Measurements from ENCODE around the gene PCDHGA5. TPM values are rescaled to one million over a fixed set of nuclear protein-coding genes. Genes with fewer than 3 reads are reported as not detected.

PCDHGA5 gene
- total RNA-seq, 1 experiment from 2014 or later = 0.42 TPM

- intact Hi-C loops (cut with micrococcal nuclease) = no loop called here
- Mint-ChIP-seq H3K4me1 (ENCODE audit: insufficient read depth, unreplicated experiment) (no peaks in the 10 kb centered on the region), H3K4me3 (ENCODE audit: unreplicated experiment) (no peak overlapping the region), H3K27me3 (ENCODE audit: insufficient read depth, unreplicated experiment) (no peaks in the 10 kb centered on the region), H3K36me3 (ENCODE audit: insufficient read depth, unreplicated experiment) (no peaks in the 10 kb centered on the region), H3K9me3 (ENCODE audit: unreplicated experiment) (peaks cover 21% of the 10 kb centered on the region), H3K27ac (ENCODE audit: low read depth, unreplicated experiment) (no peak overlapping the region)
- no peak for DNase-seq (ENCODE audit: unreplicated experiment)
- ChIA-PET CTCF (interaction anchor here (1.0 to 3.3 kb wide), 3 partner anchors 24 to 136 kb away, joined by 3 to 16 read pairs (median 8); partner anchors contain the start of genes PCDHGA10 and TAF7), POLR2A (no interaction called here)
- no TSS peak for BruUV-seq (replicated peaks)
- TF ChIP-seq CTCF (IDR thresholded peaks at IDR 0.05; ENCODE audit: unreplicated experiment) = no peak
Measured at GRCh38 chr5:141388661-141389060, 24.7 kb downstream of the PCDHGA5 start.

DNA sequence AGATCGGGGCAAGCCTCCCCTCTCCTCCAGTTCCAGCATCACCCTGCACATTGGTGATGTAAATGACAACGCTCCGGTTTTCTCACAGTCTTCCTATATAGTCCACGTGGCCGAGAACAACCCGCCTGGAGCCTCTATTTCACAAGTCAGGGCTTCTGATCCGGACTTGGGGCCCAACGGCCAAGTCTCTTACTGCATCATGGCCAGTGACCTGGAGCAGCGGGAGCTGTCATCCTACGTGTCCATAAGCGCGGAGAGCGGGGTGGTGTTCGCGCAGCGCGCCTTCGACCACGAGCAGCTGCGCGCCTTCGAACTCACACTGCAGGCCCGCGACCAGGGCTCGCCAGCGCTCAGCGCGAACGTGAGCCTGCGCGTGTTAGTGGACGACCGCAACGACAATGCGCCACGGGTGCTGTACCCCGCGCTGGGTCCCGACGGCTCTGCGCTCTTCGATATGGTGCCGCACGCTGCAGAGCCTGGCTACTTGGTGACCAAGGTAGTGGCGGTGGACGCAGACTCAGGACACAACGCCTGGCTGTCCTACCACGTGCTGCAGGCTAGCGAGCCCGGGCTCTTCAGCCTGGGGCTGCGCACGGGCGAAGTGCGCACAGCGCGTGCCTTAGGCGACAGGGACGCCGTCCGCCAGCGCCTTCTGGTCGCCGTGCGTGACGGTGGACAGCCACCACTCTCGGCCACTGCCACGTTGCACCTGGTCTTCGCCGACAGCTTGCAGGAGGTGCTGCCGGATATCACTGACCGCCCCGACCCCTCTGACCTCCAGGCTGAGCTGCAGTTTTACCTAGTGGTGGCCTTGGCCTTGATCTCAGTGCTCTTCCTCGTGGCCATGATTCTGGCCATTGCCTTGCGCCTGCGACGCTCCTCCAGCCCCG, 25.4 kb downstream of the PCDHGA5 start:
- CTCF ChIA-PET = interaction anchor here (1.1 to 3.3 kb wide), 5 partner anchors 23 to 189 kb away, joined by 3 to 16 read pairs (median 8); partner anchors contain the start of genes PCDHB14, PCDHGA1, PCDHGA10 and TAF7
- no peaks in the 10 kb centered on the region for H3K4me1 Mint-ChIP-seq (ENCODE audit: insufficient read depth, unreplicated experiment)
- intact Hi-C loops (cut with micrococcal nuclease) = no loop called here
- POLR2A ChIA-PET = no interaction called here
- no peak overlapping the region for H3K4me3 Mint-ChIP-seq (ENCODE audit: unreplicated experiment)
- H3K36me3 Mint-ChIP-seq (ENCODE audit: insufficient read depth, unreplicated experiment) = no peaks in the 10 kb centered on the region
- H3K27me3 Mint-ChIP-seq (ENCODE audit: insufficient read depth, unreplicated experiment) = no peaks in the 10 kb centered on the region
- no peak for TF ChIP-seq CTCF (IDR thresholded peaks at IDR 0.05; ENCODE audit: unreplicated experiment)
- peaks cover 29% of the 10 kb centered on the region for H3K9me3 Mint-ChIP-seq (ENCODE audit: unreplicated experiment)
- H3K27ac Mint-ChIP-seq (ENCODE audit: low read depth, unreplicated experiment) = no peak overlapping the region
- BruUV-seq (replicated peaks) = no TSS peak
- no peak for DNase-seq (ENCODE audit: unreplicated experiment)

DNA sequence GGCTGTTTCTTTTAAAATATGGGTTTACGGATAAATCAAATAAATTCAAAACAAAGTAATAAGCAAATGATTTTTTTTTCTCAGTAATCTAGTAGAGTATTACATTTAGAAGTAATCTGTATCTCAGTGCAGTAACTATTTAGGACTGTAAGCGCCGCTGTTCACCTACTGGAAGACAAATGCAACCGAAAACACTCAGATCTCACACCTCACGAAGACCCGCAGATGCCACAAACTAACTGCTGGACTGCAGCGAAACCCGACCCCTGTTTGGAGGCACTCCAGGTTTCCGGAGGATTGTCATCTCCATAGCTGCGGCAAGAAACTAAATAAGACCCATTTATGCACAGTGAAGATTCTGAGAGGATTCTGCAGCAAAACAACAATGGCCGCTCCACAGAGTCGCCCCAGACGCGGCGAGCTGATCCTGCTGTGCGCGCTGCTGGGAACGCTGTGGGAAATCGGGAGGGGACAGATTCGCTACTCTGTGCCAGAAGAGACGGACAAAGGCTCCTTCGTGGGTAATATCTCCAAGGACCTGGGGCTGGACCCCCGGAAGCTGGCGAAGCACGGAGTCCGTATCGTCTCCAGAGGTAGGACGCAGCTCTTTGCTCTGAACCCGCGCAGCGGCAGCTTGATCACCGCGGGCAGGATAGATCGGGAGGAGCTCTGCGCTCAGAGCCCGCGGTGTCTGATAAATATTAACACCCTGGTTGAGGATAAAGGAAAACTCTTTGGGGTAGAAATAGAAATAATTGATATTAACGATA, 28.7 kb downstream of the PCDHGA5 start, which contains the start of gene PCDHGA8:
PCDHGA8 (plus strand) TSS at position 205 of the 770 bp plus-strand sequence; CDS start at position 386, 181 bp downstream.
- peaks cover 35% of the 10 kb centered on the region for H3K9me3 Mint-ChIP-seq (ENCODE audit: unreplicated experiment)
- ChIA-PET POLR2A (no interaction called here), CTCF (interaction anchor here (0.6 to 2.5 kb wide), 7 partner anchors 10 to 172 kb away, joined by 3 to 14 read pairs (median 3); partner anchors contain the start of genes PCDHGA5 and PCDHGA7)
- no peaks in the 10 kb centered on the region for H3K4me1 Mint-ChIP-seq (ENCODE audit: insufficient read depth, unreplicated experiment)
- no peaks in the 10 kb centered on the region for H3K36me3 Mint-ChIP-seq (ENCODE audit: insufficient read depth, unreplicated experiment)
- no peaks in the 10 kb centered on the region for H3K27me3 Mint-ChIP-seq (ENCODE audit: insufficient read depth, unreplicated experiment)
- no peak within 1 kb of the TSS for H3K27ac Mint-ChIP-seq (ENCODE audit: low read depth, unreplicated experiment)
- no TSS peak for BruUV-seq (replicated peaks)
- TF ChIP-seq CTCF (IDR thresholded peaks at IDR 0.05; ENCODE audit: unreplicated experiment) = no peak
- peak; percentile 23 for DNase-seq (ENCODE audit: unreplicated experiment)
- intact Hi-C loops (cut with micrococcal nuclease) = no loop called here
- H3K4me3 Mint-ChIP-seq (ENCODE audit: unreplicated experiment) = no peak within 1 kb of the TSS

GRCh38 chr5:141393267-141393666, 29.3 kb downstream of the PCDHGA5 start:
- POLR2A ChIA-PET = no interaction called here
- no TSS peak for BruUV-seq (replicated peaks)

More at GRCh38 chr5:141393267-141393666, 29.3 kb downstream of the PCDHGA5 start:
- CTCF ChIA-PET = interaction anchor here (0.6 to 2.5 kb wide), 7 partner anchors 13 to 174 kb away, joined by 3 to 14 read pairs (median 3); partner anchors contain the start of gene PCDHGA5
- no peaks in the 10 kb centered on the region for H3K36me3 Mint-ChIP-seq (ENCODE audit: insufficient read depth, unreplicated experiment)
- peaks cover 34% of the 10 kb centered on the region for H3K9me3 Mint-ChIP-seq (ENCODE audit: unreplicated experiment)
- TF ChIP-seq CTCF (IDR thresholded peaks at IDR 0.05; ENCODE audit: unreplicated experiment) = no peak
- DNase-seq (ENCODE audit: unreplicated experiment) = no peak
- no peak overlapping the region for H3K4me3 Mint-ChIP-seq (ENCODE audit: unreplicated experiment)
- no peaks in the 10 kb centered on the region for H3K27me3 Mint-ChIP-seq (ENCODE audit: insufficient read depth, unreplicated experiment)
- H3K27ac Mint-ChIP-seq (ENCODE audit: low read depth, unreplicated experiment) = no peak overlapping the region
- intact Hi-C loops (cut with micrococcal nuclease) = no loop called here
- no peaks in the 10 kb centered on the region for H3K4me1 Mint-ChIP-seq (ENCODE audit: insufficient read depth, unreplicated experiment)
